ENCODE results near the gene CCDC30. TPM values are rescaled to one million over a fixed set of nuclear protein-coding genes. Genes with fewer than 3 reads are reported as not detected.

The CCDC30 gene
- total RNA-seq, 6 experiments from 2014 or later: 0.18 to 1.2 (median 0.31) TPM

- H3K4me1 Mint-ChIP-seq (ENCODE audit: low read depth): no peaks in the 10 kb centered on the region
- H3K27me3 Mint-ChIP-seq (ENCODE audit: insufficient read depth): peaks cover 10% of the 10 kb centered on the region
- no peaks in the 10 kb centered on the region for H3K36me3 Mint-ChIP-seq (ENCODE audit: low read depth)
- TF ChIP-seq CTCF (IDR thresholded peaks at IDR 0.05): no peak
- H3K27ac Mint-ChIP-seq: no peak overlapping the region
- no peaks in the 10 kb centered on the region for H3K9me3 Mint-ChIP-seq
- no peak for DNase-seq
- no peak overlapping the region for H3K4me3 Mint-ChIP-seq
Observed at GRCh38 chr1:42551180-42551579, 88.1 kb downstream of the CCDC30 start.

DNA sequence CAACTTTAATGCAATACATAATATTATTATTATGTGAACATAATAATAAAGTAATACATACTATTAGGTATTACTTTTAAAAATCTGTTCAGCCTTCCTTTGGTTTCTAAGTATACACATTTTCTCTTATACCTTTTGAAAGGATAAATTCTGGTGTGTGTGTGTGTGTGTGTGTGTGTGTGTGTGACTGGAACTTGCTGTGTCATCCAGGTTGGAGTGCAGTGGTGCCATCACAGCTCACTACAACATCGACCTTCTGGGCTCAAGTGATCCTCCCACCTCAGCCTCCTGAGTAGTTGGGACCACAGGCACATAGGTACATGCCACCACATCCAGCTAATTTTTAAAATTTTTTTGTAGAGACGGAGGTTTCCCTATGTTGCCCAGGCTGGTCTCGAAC, 88.5 kb downstream of the CCDC30 start:
- Mint-ChIP-seq H3K4me3 (no peak overlapping the region), H3K4me1 (ENCODE audit: low read depth) (no peaks in the 10 kb centered on the region), H3K36me3 (ENCODE audit: low read depth) (no peaks in the 10 kb centered on the region), H3K9me3 (no peaks in the 10 kb centered on the region), H3K27me3 (ENCODE audit: insufficient read depth) (peaks cover 10% of the 10 kb centered on the region), H3K27ac (no peak overlapping the region)
- TF ChIP-seq CTCF (IDR thresholded peaks at IDR 0.05): no peak
- DNase-seq: no peak

DNA sequence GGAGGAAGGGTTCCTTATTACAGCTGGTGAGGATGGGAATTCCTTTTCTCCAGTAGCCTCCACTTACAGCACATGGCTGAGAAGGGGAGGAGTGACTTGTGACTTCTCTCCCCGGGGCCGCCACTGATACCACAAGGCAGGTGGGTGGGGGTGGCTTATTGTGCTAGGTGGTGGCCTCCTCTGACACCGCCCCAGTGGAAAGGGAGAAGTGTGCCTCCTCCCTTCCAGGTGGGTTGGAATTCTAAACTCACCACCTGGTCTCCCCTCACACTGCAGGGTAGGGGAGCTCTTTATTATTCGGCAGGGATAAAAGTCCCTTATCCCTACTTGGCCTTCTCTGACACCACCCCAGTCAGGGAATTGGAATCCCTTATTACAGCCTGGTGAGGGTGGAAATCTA, 89.5 kb downstream of the CCDC30 start:
- Mint-ChIP-seq H3K36me3 (ENCODE audit: low read depth) (no peaks in the 10 kb centered on the region), H3K4me1 (ENCODE audit: low read depth) (no peaks in the 10 kb centered on the region), H3K9me3 (no peaks in the 10 kb centered on the region), H3K4me3 (no peak overlapping the region), H3K27ac (no peak overlapping the region), H3K27me3 (ENCODE audit: insufficient read depth) (peaks cover 5% of the 10 kb centered on the region)
- TF ChIP-seq CTCF (IDR thresholded peaks at IDR 0.05): no peak
- DNase-seq: no peak

DNA sequence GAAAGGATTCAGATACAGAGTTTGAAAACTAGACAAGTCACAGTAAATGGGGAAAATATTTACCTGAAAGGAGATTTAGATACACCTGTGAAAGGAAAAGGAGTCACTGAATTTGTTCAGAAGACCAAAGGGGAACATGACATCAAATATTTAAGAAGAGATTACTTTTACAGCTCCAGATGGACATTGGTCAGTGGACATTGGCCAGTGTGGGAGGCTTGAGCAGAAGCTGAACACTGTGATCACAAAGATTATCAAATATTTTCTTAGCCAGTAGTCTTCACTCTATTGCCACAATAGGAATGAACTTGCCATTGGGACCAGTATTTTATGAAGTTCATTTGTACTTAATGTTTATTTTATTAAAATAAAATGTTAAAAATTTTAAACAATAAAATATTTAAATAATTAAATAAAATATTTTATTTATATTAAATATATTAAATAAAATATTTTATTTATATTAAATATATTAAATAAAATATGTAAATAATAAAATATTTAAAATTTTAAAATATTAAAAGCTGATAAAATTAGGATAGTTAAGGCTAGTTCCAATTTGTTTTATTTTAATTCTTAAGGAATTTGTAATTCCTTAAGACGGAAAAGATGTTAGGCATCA, 94.3 kb downstream of the CCDC30 start:
- H3K27me3 Mint-ChIP-seq (ENCODE audit: insufficient read depth): peaks cover 14% of the 10 kb centered on the region
- TF ChIP-seq CTCF (IDR thresholded peaks at IDR 0.05): no peak
- no peak overlapping the region for H3K4me3 Mint-ChIP-seq
- no peaks in the 10 kb centered on the region for H3K9me3 Mint-ChIP-seq
- no peaks in the 10 kb centered on the region for H3K36me3 Mint-ChIP-seq (ENCODE audit: low read depth)
- no peak overlapping the region for H3K27ac Mint-ChIP-seq
- H3K4me1 Mint-ChIP-seq (ENCODE audit: low read depth): no peaks in the 10 kb centered on the region
- DNase-seq: no peak

DNA sequence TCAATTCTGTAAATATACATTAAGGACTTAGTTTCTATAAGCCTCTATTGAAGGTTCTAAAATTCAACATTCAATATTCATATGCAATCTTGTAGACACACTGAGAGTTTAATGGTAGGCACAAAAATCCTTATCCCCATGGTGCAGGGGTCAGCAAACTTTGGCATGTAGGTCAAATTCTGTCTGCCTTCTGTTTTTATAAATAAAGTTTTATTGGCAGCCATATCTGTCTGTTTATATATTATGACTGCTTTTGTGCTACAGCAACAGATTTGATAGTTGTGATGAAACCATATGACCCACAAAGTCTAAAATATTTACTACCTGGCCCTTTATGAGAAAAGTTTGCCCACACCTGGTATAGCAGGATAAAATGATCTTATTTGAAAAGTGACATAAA, 104.0 kb downstream of the CCDC30 start:
- Mint-ChIP-seq H3K4me3 (no peak overlapping the region), H3K4me1 (ENCODE audit: low read depth) (no peaks in the 10 kb centered on the region; the same call in 1 of the 2 replicates), H3K9me3 (no peaks in the 10 kb centered on the region), H3K27ac (no peak overlapping the region), H3K27me3 (ENCODE audit: insufficient read depth) (peaks cover 6% of the 10 kb centered on the region), H3K36me3 (ENCODE audit: low read depth) (no peaks in the 10 kb centered on the region)
- TF ChIP-seq CTCF (IDR thresholded peaks at IDR 0.05): no peak
- no peak for DNase-seq

DNA sequence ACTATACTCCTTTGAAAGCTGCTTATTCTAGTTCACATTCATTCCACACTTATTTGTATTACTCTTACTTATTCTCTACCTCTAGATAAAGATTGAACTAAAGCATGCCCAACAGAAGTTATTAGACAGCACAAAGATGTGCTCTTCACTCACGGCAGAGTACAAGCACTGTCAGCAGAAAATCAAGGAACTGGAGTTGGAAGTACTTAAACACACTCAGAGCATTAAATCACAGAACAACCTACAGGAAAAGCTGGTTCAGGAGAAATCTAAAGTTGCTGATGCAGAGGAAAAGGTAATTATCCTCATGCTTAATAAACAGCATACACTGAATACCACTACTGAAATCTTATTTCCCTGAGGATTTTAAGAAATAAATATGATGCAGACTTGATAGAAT, 113.8 kb downstream of the CCDC30 start:
- H3K4me1 Mint-ChIP-seq (ENCODE audit: low read depth): no peaks in the 10 kb centered on the region
- H3K27ac Mint-ChIP-seq: no peak overlapping the region
- H3K4me3 Mint-ChIP-seq: no peak overlapping the region
- TF ChIP-seq CTCF (IDR thresholded peaks at IDR 0.05): no peak
- no peaks in the 10 kb centered on the region for H3K36me3 Mint-ChIP-seq (ENCODE audit: low read depth)
- DNase-seq: no peak
- peaks cover 4% of the 10 kb centered on the region for H3K27me3 Mint-ChIP-seq (ENCODE audit: insufficient read depth)
- no peaks in the 10 kb centered on the region for H3K9me3 Mint-ChIP-seq
